Mammary epithelial cell (primary cell): ENCODE data around the gene GARNL3.

ENCODE experiments used
- EZH2 ChIP-seq: IDR thresholded peaks from 2 replicates; pipeline ENCODE4 v1.6.1; 2012; ENCODE audit warnings: low read length, inconsistent platforms, borderline replicate concordance
- TF ChIP-seq, protein P1 (sequence below), 2 donors: IDR thresholded peaks in 1 of 2; conservative IDR thresholded peaks in 1 of 2; 2 replicates each; pipeline ENCODE4 v1.5.1; 2011 to 2012; ENCODE audit warnings: inconsistent platforms in 2 of 2, low read length in 2 of 2, mild to moderate bottlenecking in 2 of 2, control low read depth in 1 of 2, low read depth in 1 of 2; ENCODE audit not compliant: insufficient read depth in 1 of 2; ENCODE audit errors: extremely low read depth in 1 of 2

DNA sequence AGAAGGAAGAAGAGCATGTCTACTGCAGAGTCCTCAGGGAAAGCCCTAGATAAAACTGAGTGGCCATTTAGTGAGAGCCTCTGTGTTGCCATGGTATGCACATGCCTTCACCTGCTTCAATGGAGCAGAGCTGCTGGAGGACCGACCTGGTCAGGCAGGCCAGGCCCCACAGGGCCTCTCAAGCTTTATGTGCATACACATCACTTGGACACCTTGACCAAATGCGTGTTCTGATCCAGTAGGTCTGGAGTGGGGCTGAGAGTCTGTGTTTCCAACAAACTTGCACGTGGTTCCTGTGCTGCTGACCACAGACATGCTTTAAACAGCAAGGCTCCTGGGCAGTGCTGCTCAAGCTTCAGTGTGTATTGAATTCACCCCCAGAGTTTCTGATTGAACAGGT is 81.0 kb downstream of the GARNL3 start:
- TF ChIP-seq, protein P1, sequence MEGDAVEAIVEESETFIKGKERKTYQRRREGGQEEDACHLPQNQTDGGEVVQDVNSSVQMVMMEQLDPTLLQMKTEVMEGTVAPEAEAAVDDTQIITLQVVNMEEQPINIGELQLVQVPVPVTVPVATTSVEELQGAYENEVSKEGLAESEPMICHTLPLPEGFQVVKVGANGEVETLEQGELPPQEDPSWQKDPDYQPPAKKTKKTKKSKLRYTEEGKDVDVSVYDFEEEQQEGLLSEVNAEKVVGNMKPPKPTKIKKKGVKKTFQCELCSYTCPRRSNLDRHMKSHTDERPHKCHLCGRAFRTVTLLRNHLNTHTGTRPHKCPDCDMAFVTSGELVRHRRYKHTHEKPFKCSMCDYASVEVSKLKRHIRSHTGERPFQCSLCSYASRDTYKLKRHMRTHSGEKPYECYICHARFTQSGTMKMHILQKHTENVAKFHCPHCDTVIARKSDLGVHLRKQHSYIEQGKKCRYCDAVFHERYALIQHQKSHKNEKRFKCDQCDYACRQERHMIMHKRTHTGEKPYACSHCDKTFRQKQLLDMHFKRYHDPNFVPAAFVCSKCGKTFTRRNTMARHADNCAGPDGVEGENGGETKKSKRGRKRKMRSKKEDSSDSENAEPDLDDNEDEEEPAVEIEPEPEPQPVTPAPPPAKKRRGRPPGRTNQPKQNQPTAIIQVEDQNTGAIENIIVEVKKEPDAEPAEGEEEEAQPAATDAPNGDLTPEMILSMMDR (conservative IDR thresholded peaks at IDR 0.05 in 1 of 2, IDR thresholded peaks at IDR 0.05 in 1 of 2; ENCODE audit: extremely low read depth in 1 of 2, insufficient read depth in 1 of 2, low read depth in 1 of 2, low read length in 2 of 2), result no peak
- no peak for TF ChIP-seq EZH2
